ENCODE results near the gene FXN.
A peak's percentile ranks its signal among the peaks of the same experiment; 100 is the strongest.
"Not testable (repeated sequence)": the region's sequence is repeated elsewhere in the genome, so short reads cannot be mapped to it uniquely, and the experiment has no call there.

Gene FXN

DNA sequence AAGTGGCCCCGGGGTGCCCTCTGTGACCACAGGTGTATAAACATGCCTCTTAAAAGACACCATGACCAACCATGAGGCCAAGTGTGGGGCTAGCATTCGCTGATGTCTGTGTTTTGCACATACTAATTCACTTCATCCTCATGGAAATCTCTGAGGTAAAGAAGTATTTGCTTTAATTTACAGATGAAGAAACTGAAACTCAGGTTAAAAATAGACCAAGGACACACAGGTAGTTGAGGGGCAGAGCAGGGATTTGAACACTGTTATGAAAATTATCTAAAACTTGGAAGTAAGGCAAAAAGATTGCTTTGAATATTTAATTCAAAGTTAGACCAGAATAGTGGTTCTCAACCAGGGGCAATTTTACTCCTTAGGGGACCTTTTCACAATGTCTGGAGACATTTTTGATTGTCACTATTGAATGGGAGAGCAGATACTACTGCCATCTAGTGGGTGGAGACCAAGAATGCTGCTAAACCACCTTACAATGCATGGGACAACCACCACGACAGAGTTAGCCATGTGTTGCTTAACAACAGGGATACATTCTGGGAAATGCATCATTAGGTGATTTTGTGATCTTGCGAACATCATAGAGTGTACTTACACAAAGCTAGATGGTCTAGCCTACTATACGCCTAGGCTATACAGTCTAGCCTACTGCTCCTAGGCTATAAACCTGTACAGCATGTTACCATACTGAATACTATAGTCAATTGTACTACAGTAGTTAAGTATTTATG lies 8.0 kb upstream of the FXN start:
- peak; percentile 68 for DNase-seq (ENCODE audit: low spot score)

DNA sequence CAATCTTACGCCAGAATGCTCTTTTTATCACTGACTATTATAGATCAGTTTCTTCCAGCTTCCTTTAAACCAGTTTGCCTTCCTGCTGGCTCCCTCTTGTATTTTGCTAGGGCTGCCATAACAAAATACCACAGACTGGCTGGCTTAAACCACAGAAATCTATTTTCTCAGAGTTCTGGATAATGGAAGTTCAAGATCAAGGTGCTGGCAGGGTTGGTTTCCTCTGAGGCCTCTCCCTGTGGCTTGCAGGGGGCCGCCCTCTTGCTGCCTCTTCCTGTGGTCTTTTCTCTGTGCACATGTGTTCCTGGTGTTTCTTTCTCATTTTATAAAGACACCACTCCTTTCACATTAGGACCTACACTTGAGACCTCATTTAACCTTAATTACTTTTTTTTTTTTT lies 6.8 kb upstream of the FXN start:
- DNase-seq (ENCODE audit: low spot score), result no peak

DNA sequence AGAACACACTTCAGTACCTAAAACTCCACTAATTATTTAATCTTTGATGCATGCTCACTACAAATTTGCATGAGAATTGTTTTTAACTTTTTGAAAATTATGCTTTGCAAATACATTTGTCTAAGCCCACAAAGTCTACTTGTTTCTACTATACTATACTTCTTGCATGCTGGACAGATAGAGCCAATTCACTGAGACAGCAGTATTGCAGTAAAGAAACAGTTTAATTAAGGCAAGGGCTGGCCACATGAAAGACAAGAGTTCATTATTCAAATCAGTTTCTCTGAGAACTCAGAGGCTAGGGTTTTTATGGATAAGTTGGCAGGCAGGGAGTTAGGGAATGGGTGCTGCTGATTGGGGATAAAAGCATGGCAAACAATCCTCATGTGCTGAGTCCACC lies 6.0 kb upstream of the FXN start:
- no peak for DNase-seq (ENCODE audit: low spot score)

DNA sequence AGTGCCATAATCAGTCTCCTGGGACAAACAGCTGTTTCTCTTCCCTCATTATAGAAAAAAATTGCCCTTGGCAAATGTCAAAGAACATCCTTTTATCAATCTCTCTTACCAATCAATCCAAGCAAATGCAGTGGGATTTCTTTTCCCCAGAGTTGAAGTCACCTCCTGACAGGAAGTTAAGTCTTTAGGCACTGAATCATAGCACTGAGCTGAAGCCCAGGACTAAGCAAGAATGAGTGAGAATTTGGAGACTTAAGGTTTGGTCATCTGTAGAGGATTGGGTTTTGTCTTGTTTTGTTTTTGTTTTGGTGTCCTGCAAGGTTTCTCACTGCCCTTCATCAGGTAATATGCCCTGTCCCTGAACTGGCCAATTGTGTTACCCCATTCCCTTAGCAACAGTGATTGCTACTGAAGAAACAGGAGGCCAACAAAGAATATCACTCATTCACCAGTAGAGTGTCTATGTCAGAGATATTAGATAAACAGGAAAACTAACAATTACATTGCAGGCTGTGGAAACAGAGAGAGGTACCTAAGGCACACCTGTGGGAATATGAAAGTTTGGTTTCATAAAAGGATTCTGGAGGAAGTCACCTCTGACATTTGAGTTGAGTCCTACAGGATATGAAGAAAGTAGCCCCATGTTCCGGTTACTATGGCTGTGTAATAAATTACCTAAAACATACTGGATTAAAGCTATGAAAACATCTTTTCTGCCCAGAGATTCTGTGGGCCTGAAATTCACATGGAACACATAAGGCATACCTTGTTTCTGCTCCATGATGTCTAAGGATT lies 4.5 kb upstream of the FXN start:
- no peak for DNase-seq (ENCODE audit: low spot score)

DNA sequence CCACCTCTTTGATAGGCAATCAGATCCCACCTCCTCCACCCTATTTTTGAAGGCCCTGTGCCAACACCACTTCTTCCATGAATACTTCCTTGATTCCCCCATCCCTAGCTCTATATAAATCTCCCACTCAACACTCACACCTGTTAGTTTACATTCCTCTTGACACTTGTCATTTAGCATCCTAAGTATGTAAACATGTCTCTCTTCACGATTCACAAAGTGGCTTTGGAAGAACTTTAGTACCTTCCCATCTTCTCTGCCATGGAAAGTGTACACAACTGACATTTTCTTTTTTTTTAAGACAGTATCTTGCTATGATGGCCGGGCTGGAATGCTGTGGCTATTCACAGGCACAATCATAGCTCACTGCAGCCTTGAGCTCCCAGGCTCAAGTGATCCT lies 1.5 kb upstream of the FXN start:
- no peak for DNase-seq (ENCODE audit: low spot score)

DNA sequence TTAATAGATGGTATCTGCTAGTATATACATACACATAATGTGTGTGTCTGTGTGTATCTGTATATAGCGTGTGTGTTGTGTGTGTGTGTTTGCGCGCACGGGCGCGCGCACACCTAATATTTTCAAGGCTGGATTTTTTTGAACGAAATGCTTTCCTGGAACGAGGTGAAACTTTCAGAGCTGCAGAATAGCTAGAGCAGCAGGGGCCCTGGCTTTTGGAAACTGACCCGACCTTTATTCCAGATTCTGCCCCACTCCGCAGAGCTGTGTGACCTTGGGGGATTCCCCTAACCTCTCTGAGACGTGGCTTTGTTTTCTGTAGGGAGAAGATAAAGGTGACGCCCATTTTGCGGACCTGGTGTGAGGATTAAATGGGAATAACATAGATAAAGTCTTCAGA lies 757 bp downstream of the FXN start:
- DNase-seq (ENCODE audit: low spot score), result peak; percentile 9

DNA sequence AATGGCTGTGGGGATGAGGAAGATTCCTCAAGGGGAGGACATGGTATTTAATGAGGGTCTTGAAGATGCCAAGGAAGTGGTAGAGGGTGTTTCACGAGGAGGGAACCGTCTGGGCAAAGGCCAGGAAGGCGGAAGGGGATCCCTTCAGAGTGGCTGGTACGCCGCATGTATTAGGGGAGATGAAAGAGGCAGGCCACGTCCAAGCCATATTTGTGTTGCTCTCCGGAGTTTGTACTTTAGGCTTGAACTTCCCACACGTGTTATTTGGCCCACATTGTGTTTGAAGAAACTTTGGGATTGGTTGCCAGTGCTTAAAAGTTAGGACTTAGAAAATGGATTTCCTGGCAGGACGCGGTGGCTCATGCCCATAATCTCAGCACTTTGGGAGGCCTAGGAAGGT lies 1.2 kb downstream of the FXN start:
- no peak for DNase-seq (ENCODE audit: low spot score)

DNA sequence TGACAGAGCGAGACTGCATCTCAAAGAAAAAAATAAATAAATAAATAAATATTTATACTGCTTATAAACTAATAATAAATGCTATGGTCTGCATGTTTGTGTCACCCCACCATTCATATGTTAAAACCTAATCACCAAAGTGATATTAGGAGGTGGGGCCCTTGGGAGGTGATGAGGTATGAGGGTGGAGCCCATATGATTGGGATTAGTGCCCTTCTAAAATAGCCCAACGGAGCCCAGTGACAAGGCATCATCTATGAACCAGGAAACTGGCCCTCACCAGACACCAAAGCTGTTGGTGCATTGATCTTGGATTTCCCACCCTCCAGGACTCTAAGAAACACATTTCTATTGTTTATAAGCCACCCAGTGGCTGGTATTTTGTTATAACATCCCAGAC lies 5.1 kb downstream of the FXN start:
- no peak for DNase-seq (ENCODE audit: low spot score)

DNA sequence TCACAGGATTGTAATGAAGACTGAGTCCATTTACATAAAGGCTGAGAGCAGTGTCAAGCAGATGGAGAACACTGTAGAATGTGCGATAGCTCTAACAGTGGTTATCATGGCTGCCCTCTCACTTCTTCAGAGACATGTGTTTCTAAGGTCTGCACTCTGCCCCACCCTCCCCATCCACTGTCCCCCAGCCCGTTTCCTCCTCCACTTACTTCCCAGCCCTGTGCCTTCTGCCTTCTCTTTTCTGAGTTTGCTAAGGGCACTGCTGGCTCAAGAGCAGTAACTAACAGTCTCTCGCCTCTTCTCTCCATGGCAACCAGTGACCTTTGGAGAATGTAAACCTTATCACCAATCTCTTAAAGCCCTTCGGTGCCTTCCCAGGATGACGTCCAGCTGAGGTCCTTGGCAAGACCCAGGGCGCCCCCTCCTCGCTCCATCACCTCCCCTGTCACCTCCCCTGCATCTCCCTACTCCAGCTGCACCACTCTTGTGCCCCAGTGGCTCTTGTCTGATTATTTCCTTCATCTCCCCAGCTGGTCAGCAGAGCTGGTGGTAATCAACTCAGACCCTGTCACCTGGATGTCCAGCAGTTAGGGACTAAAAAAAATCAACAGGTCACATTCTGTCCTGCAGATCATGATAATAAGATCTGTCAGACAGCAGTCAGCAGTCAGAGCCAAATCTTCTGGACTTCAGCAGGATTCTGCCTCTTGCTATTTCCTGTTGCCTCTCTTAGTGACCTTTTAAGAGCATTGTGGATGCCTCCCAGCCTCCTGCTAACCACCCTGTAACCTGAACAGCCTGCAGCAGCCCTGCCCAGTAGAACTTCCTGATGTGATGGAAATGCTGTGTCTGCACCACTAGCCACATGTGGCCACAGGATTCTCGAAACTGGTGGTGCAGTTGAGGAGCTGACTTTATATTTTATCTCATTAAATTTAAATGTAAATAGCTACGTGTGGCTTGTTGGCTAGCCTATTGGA lies 9.0 kb downstream of the FXN start:
- no peak for DNase-seq (ENCODE audit: low spot score)

DNA sequence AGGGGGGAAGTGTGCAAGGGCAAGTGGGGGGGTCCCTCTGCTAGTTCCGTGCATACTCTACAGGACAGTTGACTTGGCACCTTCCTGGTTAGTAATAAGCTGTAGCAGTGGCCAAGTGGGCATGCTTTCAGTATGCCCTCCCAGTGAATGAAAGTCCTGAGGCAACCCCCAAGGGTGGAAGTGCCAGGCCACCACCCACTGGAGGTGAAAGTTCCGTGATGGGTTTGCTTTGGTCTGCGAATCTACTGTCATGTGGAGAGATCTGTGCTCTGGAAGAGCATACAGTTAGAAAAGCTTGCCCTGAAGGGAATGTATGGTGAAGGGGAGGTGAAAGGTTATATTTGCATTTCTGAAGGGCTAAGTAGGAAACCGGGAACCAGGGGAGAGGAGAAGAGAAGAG lies 10.3 kb downstream of the FXN start:
- DNase-seq (ENCODE audit: low spot score), result no peak

DNA sequence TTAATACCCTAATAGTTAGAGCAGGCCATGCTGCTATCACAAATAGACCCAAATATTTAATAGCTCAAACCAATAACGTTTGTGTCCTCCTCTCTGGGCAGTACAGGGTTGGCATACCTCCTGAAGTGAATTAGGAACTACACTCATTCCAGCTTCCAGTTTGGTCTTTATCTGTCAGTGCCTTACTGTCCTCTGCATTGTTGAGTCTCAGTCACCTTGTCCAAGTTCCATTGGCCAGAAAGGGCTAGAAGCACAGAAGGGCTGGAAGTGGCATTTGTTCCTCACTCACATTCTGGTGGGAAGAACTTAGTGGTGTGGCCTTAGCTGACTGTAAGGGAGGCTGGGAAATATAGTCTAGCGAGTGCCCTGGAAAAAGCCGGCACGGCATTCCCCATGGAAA lies 11.2 kb downstream of the FXN start:
- DNase-seq (ENCODE audit: low spot score), result no peak

DNA sequence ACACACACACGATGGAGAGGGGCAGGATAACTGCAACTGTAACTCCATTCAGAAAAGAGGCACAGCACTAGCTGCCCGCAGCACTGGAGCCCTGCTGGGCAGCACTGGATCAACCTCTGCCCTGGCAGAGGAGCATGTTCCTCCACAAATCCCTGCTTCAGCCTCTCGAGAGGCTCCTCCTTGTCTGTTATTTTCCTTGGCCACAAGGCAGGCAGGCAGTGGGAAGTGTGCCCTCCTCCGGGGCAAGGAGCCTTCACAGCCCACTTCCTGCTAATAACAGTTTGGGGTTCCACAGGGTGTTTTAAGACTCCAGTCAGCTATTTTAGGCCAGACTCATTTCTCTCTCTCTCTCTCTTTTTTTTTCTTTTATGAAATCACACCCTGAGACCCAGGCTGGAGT lies 11.8 kb downstream of the FXN start:
- no peak for DNase-seq (ENCODE audit: low spot score)

DNA sequence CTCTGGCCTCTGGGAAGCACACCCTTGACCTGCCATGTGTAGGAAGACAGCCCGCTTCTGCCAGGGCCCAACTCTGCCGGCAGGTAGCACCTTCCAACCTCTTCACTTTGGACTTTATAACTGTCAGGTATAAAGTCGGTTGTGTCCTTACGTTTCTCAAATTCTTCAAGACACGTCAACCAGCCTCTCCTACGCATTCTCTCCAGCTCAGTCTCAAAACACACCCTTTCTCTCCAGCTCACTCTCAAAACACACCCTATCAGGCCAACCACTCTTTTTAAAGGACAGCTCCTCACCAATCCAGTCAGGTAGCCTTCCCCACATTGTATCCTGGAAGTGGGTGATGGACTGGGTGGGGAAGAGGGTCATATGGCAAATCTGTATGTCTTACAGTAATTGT lies 13.5 kb downstream of the FXN start:
- DNase-seq (ENCODE audit: low spot score), result no peak

DNA sequence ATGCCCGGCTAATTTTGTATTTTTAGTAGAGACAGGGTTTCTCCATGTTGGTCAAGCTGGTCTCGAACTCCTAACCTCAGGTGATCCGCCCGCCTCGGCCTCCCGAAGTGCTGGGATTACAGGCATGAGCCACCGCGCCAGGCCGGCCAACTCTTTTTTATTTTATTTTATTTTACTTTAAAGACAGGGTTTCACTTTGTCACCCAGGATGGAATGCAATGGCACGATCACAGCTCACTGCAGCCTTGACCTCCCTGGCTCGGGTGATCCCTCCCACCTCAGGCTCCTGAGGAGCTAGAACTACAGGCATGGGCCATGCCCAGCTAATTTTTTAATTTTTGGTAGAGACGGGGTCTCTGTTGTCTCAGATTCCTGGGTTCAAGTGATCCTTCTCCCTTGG lies 15.4 kb downstream of the FXN start:
- not testable (repeated sequence) for DNase-seq (ENCODE audit: low spot score)

DNA sequence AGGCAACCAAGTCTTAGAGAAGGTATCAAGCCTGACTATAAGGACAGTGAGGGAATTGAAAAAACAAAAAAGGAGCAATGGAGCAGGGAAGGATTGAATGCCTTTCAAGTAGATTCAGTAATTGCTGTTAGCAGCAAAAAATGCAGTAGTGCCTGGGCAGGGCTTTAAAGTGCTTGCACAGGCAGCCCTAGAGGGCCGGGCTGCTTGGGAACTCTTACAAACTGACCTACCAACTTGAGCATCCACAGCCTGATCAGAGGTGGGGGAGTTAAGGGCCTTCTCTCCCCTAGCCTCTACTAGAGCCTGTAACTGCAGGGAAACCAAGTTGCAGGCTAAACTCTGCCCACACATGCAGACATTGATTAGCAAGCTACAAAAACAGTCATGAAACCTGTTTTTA lies 19.4 kb downstream of the FXN start:
- DNase-seq (ENCODE audit: low spot score), result no peak

DNA sequence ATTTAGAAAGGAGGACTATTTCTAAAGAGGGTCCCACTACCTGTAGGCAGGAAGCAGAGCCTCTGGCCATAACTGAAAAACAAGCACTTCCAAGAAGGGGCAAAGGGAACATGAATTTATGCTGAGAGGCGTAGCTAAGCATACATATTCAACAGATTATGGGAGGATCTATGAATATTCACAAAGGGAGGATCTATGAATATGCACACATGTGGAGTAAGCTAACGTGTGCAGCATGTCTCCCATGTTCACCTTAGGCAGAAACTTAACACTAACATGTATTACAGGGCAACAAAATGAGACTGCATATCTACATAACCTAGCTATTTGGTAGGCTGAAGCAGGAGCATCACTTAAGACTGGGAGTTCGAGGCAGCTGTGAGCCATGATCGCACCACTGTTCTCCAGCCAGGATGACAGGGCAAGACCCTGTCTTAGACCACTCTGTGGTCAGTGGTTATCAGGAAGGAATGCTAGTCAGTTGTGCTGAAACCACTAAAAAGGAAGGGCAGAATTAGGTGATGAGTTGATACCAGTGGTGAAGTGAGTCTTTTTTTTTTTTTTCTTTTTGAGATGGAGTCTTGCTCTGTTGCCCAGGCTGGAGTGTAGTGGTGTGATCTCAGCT lies 20.8 kb downstream of the FXN start:
- no peak for DNase-seq (ENCODE audit: low spot score)

DNA sequence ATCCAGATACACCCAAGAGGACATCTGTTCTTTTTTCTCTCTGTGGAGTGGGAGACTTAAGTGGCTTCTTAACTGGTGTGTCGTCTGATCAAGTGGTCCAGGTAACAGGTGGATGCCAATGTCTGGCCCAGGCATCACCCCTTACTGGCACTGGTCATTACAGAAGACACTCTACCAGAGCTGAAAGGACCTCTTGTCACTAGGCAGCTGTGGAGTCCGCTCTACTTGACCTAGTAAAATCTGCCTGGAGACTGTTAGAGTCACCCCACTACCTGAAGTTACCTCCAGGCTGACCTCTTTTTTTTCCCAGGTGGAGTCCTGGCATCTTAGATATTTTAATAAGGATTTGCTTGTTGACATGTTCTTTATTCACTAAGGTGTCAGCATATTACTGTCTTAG lies 22.5 kb downstream of the FXN start:
- no peak for DNase-seq (ENCODE audit: low spot score)

DNA sequence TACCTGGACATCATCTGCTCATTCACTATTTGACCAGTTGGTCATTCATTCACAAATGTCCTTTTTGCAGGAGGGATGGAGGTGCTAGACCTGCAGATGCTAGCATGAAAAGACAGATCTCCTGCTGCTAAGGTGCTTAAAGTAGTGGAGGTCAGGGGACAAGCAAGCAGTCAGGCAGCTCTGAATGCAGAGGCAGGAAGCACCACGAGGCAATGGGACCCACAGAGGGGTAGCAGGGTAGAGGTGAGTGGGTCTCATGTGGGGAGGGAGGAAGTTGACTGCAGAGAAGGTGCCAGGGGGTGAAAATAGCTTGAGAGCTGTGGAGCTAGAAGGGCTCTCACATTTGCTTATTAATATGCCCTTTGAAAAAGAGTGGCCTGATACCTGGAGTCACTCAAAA lies 25.2 kb downstream of the FXN start:
- no peak for DNase-seq (ENCODE audit: low spot score)

DNA sequence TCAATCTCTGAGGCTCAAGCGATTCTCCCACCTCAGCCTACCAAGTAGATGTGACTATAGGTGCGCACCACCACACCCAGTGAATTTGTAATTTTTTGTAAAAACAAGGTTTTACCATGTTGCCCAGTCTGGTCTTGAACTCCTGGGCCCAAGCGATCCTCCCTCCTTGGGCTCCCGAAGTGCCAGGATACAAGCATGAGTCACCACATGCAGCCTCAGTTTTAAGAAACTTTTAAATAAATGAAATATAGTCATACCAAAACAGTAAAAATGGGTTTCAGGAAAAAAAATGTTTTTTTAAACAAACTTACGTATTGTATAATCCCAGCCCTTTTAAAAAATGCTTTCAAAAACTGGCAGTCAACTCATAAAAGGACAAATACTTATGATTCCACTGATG lies 26.6 kb downstream of the FXN start:
- DNase-seq (ENCODE audit: low spot score), result no peak

DNA sequence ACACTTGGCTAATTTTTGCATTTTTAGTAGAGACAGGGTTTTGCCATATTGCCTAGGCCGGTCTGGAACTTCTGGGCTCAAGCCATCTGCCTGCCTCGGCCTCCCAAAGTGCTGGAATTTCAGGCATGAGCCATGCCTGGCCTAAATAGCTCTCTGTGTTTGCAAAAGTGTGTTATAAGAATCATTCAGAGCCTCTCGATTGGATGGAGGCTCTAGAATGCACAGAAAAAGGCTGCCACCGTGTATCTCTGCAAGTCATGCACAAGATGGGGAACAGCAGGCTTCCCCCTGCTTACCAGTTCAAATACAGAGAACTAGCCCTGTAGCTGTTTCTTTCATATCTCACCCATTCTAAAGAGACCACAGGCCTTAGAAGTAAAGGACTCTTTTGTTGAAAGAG lies 28.3 kb downstream of the FXN start:
- DNase-seq (ENCODE audit: low spot score), result no peak

DNA sequence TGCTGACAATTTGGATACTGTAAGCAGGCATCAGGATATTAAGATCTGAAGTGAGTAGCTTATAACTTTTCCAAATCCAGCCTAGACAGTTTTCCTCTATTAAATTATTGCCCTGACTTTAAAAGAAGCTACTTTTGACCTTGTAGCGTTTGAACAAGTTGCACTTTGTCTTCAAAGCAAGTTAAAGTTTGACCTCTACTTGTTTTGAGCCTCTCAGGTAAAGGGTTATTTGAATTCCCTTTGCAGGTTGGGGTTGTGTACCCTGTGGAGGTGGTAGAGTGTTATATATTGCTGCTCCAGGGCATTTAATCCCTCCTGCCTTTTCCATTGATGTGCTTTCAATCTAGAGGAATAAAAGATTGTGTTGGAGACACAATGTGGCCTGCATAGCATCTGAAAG lies 30.1 kb downstream of the FXN start:
- DNase-seq (ENCODE audit: low spot score), result no peak

DNA sequence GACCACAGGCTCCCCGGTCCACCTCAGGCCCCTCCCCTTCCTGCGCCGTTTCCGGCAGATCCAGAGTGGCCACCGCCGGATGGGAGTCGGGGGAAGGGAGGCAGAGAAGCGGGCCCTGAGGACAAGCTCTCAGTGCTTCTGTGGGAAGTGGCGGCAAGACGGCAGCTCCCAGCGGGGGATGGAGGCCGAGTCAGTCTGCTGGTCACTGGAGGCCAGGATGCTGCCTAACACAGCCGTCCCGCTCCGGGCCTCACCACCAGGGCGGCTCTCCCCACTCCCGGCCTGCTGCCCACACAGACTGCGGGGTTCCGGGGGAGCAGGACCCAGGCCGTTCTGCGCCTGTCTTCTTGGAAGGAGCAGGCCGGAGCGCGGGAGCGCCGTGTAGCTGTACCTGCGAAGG lies 31.4 kb downstream of the FXN start:
- no peak for DNase-seq (ENCODE audit: low spot score)

All from LoVo (cell line).